Endothelial cell of umbilical vein (primary cell): ENCODE results near the gene FBXW9. TPM values are rescaled to one million over a fixed set of nuclear protein-coding genes. Genes with fewer than 3 reads are reported as not detected.

Experiments
- BruUV-seq: library from RNA; stranded (reverse); fragments of 400-500 nt; replicated peaks from 2 replicates; lab custom pipeline; 2021; lab: Mats Ljungman, UMichigan
- CTCF ChIA-PET: fragments of 300-600, 350-600 bp; sonication (Branson Sonifier 250); formaldehyde crosslinking; loops from one replicate; lab custom pipeline; 2021; ENCODE audit warnings: antibody characterized with exemption, inconsistent platforms; lab: Charles Lee
- POLR2A ChIA-PET: fragments of 300-600, 350-600 bp; sonication (Branson Sonifier 250); formaldehyde crosslinking; loops from one replicate; lab custom pipeline; 2021; ENCODE audit warnings: antibody characterized with exemption, inconsistent platforms; lab: Charles Lee
- DNase-seq: peaks from one replicate; pipeline ENCODE4 v3.0.0-alpha.2; 2011; ENCODE audit warnings: low read depth, low spot score
- FAIRE-seq: peaks from 2 replicates; lab custom pipeline; 2011; peaks lifted over from hg19 to GRCh38; lab: Jason Lieb, UNC
- H2AFZ ChIP-seq: 2 replicates; pipeline ENCODE4 v1.6.0; 2012; ENCODE audit warnings: low read depth, low read length, control low read depth, inconsistent platforms
- H3K27ac ChIP-seq: 2 replicates; pipeline ENCODE4 v1.5.1; 2011; ENCODE audit warnings: low read depth, mild to moderate bottlenecking, control low read depth, low read length, moderate library complexity; ENCODE audit not compliant: insufficient read depth
- H3K27me3 ChIP-seq, 2 experiments: 2 replicates each; pipeline versions ENCODE4 v1.6.0 to v1.6.1; 2011; ENCODE audit warnings: low read length in 2 of 2, mixed read lengths in 1 of 2; ENCODE audit not compliant: control insufficient read depth in 2 of 2, insufficient read depth in 2 of 2
- H3K36me3 ChIP-seq, 2 experiments: 2 replicates in 1 of 2; 3 replicates in 1 of 2; pipeline ENCODE4 v1.5.1; 2011; ENCODE audit warnings: low read length in 2 of 2, mild to moderate bottlenecking in 1 of 2, moderate library complexity in 1 of 2; ENCODE audit not compliant: control insufficient read depth in 2 of 2, insufficient read depth in 2 of 2; ENCODE audit errors: extremely low read depth in 1 of 2
- H3K4me1 ChIP-seq: 3 replicates; pipeline ENCODE4 v1.5.1; 2011; ENCODE audit warnings: mild to moderate bottlenecking, low read length; ENCODE audit not compliant: control insufficient read depth, insufficient read depth; ENCODE audit errors: extremely low read depth
- H3K4me2 ChIP-seq: 2 replicates; pipeline ENCODE4 v1.6.1; 2011; ENCODE audit warnings: low read length, control low read depth, mixed read lengths; ENCODE audit not compliant: insufficient read depth
- H3K4me3 ChIP-seq, 3 experiments: fragments of 200-600 bp in 1 of 3; sonication (generic), shearing (Covaris generic) in 1 of 3; replicated peaks in 1 of 3; 2 replicates each; pipeline ENCODE4 v1.5.1; 2011 to 2016; ENCODE audit warnings: control low read depth in 3 of 3, low read length in 3 of 3, mild to moderate bottlenecking in 2 of 3, inconsistent platforms in 1 of 3, low read depth in 1 of 3, moderate library complexity in 1 of 3; ENCODE audit not compliant: insufficient read depth in 1 of 3
- H3K79me2 ChIP-seq: 2 replicates; pipeline ENCODE4 v1.6.0; 2012; ENCODE audit warnings: low read length, inconsistent platforms; ENCODE audit not compliant: control insufficient read depth, insufficient read depth
- H3K9ac ChIP-seq: replicated peaks from 2 replicates; pipeline ENCODE3; 2011; ENCODE audit warnings: low read length, control low read depth; ENCODE audit not compliant: insufficient read depth; ENCODE audit errors: extremely low read depth
- H3K9me1 ChIP-seq: replicated peaks from 3 replicates; pipeline ENCODE4 v1.6.0; 2011; ENCODE audit warnings: mild to moderate bottlenecking, low read length; ENCODE audit not compliant: control insufficient read depth, insufficient read depth; ENCODE audit errors: extremely low read depth
- H3K9me3 ChIP-seq: replicated peaks from 2 replicates; pipeline ENCODE4 v1.5.1; 2012; ENCODE audit warnings: low read length, inconsistent platforms; ENCODE audit not compliant: control insufficient read depth, insufficient read depth
- H4K20me1 ChIP-seq: replicated peaks from 2 replicates; pipeline ENCODE3; 2011; ENCODE audit warnings: mild to moderate bottlenecking, low read length; ENCODE audit not compliant: control insufficient read depth, insufficient read depth; ENCODE audit errors: extremely low read depth
- CTCF ChIP-seq, 2 donors: IDR thresholded peaks; 1 replicate in 1 of 2; 2 replicates in 1 of 2; pipeline ENCODE4 v1.5.1; 2011; ENCODE audit warnings: low read length in 2 of 2, mild to moderate bottlenecking in 2 of 2, moderate library complexity in 2 of 2, control low read depth in 1 of 2, inconsistent platforms in 1 of 2, low read depth in 1 of 2; ENCODE audit not compliant: insufficient read depth in 1 of 2; ENCODE audit errors: extremely low read depth in 1 of 2
- EZH2 ChIP-seq: IDR thresholded peaks from 2 replicates; pipeline ENCODE4 v1.6.1; 2012; ENCODE audit warnings: borderline replicate concordance, low read depth, mild to moderate bottlenecking, moderate library complexity, low read length, inconsistent platforms; ENCODE audit not compliant: severe bottlenecking
- FOS ChIP-seq: IDR thresholded peaks from 2 replicates; pipeline ENCODE4 v1.6.1; 2011; ENCODE audit warnings: mild to moderate bottlenecking, low read length, moderate library complexity, borderline replicate concordance; ENCODE audit not compliant: insufficient read depth
- GATA2 ChIP-seq: IDR thresholded peaks from 2 replicates; pipeline ENCODE4 v1.7.0; 2011; ENCODE audit warnings: low read depth, mild to moderate bottlenecking, moderate library complexity, mixed read lengths, low read length; ENCODE audit not compliant: insufficient read length, insufficient read depth
- JUN ChIP-seq: IDR thresholded peaks from 2 replicates; pipeline ENCODE4 v1.6.1; 2011; ENCODE audit warnings: borderline replicate concordance, low read depth; ENCODE audit not compliant: insufficient read length, insufficient read depth
- MAX ChIP-seq: IDR thresholded peaks from 2 replicates; pipeline ENCODE4 v1.6.1; 2011; ENCODE audit not compliant: insufficient read depth, insufficient read length
- MYC ChIP-seq: IDR thresholded peaks from one replicate; pipeline ENCODE4 v1.6.1; 2011; ENCODE audit warnings: mild to moderate bottlenecking, low read depth, low read length
- POLR2A ChIP-seq: IDR thresholded peaks from 2 replicates; pipeline ENCODE4 v1.6.1; 2012; ENCODE audit warnings: low read depth, mild to moderate bottlenecking, control low read depth, low read length
- POLR2AphosphoS5 ChIP-seq: IDR thresholded peaks from 2 replicates; pipeline ENCODE4 v1.6.1; 2012; ENCODE audit warnings: low read depth, mild to moderate bottlenecking, control low read depth, low read length, moderate library complexity; ENCODE audit not compliant: insufficient read depth
- dilution Hi-C: fragments of 300-500 bp; cut with MboI; formaldehyde crosslinking; loops from one replicate; pipeline ENCODE4 v1.15.0; 2019; ENCODE audit warnings: low sequenced_read_pairs; ENCODE audit not compliant: extremely low pct_ligation_motif_present
- intact Hi-C: fragments of 100-400 bp; cut with micrococcal nuclease; formaldehyde crosslinking; loops from one replicate; pipeline ENCODE4 v1.10.0; 2022
- polyA plus RNA-seq, 4 experiments: library from polyadenylated mRNA; depleted of rRNA in 3 of 4; stranded (reverse) in 3 of 4; unstranded in 1 of 4; fragments of >200 nt; gene quantifications; 2 replicates each; pipeline versions ENCODE4 v1.2.1 to v1.2.3, GENCODE V29; 2011 to 2012; ENCODE audit warnings: missing spikeins in 1 of 4
- total RNA-seq: library from RNA; stranded (reverse); gene quantifications from 2 replicates; pipeline ENCODE4 v1.2.3, GENCODE V29; 2021

FBXW9 gene
- total and polyA plus RNA-seq, 2 donors (not counting 3 experiments of a cell fraction or from before 2014, with no cell fraction given) = 12.4 to 19.3 TPM

- no peak for DNase-seq
- Histone ChIP-seq H3K4me3 (no peak overlapping the region), H3K9me1 (no peaks in the 10 kb centered on the region), H3K9me3 (no peaks in the 10 kb centered on the region), H3K9ac (no peak overlapping the region), H4K20me1 (no peaks in the 10 kb centered on the region), H3K27ac (no peak overlapping the region), H3K36me3 (no peaks in the 10 kb centered on the region), H3K79me2 (no peaks in the 10 kb centered on the region), H2AFZ (no peak overlapping the region), H3K27me3 (no peaks in the 10 kb centered on the region), H3K4me1 (no peaks in the 10 kb centered on the region), H3K4me2 (no peak overlapping the region)
- POLR2A ChIA-PET = no interaction called here
- no peak for FAIRE-seq
- dilution Hi-C loops = no loop called here
- no TSS peak for BruUV-seq
- CTCF ChIA-PET = interaction anchor here (0.7 kb wide), 1 partner anchor 12 kb away, joined by 3 read pairs; no protein-coding TSS in a partner anchor
- no peak for TF ChIP-seq POLR2AphosphoS5
- no peak for TF ChIP-seq MAX
- no peak for TF ChIP-seq MYC
- TF ChIP-seq POLR2A = no peak
- no peak for TF ChIP-seq CTCF (IDR thresholded peaks at IDR 0.05; ENCODE audit: extremely low read depth in 1 of 2, insufficient read depth in 1 of 2, low read depth in 1 of 2, low read length in 2 of 2)
- TF ChIP-seq EZH2 = no peak
- no peak for TF ChIP-seq GATA2
- no peak for TF ChIP-seq FOS
- TF ChIP-seq JUN = no peak
- intact Hi-C loops = no loop called here
Observed at GRCh38 chr19:12652219-12652618, 44.2 kb downstream of the FBXW9 start.
